ENCODE results near the gene EMILIN2.
"Not testable (repeated sequence)": the region's sequence is repeated elsewhere in the genome, so short reads cannot be mapped to it uniquely, and the experiment has no call there.

DNA sequence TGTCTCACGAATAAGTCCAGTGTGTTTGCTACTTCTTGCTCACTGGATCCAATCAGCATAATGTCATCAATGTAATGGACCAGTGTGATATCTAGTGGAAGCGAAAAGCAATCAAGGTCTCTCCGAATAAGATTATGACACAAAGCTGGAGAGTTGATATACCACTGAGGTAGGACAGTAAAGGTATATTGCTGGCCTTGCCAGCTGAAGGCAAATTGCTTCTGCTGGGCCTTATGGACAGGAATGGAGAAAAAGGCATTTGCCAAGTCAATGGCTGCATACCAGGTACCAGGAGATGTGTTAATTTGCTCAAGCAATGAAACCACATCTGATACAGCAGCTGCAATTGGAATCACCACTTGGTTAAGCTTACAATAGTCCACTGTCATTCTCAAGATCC is 10.7 kb upstream of the EMILIN2 start:
- TF ChIP-seq, protein P1, sequence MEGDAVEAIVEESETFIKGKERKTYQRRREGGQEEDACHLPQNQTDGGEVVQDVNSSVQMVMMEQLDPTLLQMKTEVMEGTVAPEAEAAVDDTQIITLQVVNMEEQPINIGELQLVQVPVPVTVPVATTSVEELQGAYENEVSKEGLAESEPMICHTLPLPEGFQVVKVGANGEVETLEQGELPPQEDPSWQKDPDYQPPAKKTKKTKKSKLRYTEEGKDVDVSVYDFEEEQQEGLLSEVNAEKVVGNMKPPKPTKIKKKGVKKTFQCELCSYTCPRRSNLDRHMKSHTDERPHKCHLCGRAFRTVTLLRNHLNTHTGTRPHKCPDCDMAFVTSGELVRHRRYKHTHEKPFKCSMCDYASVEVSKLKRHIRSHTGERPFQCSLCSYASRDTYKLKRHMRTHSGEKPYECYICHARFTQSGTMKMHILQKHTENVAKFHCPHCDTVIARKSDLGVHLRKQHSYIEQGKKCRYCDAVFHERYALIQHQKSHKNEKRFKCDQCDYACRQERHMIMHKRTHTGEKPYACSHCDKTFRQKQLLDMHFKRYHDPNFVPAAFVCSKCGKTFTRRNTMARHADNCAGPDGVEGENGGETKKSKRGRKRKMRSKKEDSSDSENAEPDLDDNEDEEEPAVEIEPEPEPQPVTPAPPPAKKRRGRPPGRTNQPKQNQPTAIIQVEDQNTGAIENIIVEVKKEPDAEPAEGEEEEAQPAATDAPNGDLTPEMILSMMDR (IDR thresholded peaks at IDR 0.05): not testable (repeated sequence)
- not testable (repeated sequence) for TF ChIP-seq POLR2A (IDR thresholded peaks at IDR 0.05)

Data from thyroid gland (tissue), 4 donors.